HepG2 (cell line): Measurements from ENCODE around the gene CORO7. TPM values are rescaled to one million over a fixed set of nuclear protein-coding genes. Genes with fewer than 3 reads are reported as not detected.

Experiments
- ATAC-seq: fragments of 200-7000 bp; cut with Tn5 transposase; 3 replicates; pipeline ENCODE4 v1.9.1; 2020; ENCODE audit warnings: mild to moderate bottlenecking, moderate library complexity
- BruUV-seq: library from RNA; stranded (reverse); fragments of 400-500 nt; replicated peaks from 2 replicates; lab custom pipeline; 2021; lab: Mats Ljungman, UMichigan
- CTCF ChIA-PET: fragments of 300-600 bp; formaldehyde crosslinking; extraction: SDS; loops from one replicate; lab custom pipeline; 2021; ENCODE audit warnings: low total read pairs, inconsistent platforms, low intra/inter-chr PET ratio; lab: Yijun Ruan, JAX
- POLR2A ChIA-PET: fragments of 350-600 bp; sonication (Branson Sonifier 250); formaldehyde crosslinking; loops from one replicate; lab custom pipeline; 2020; ENCODE audit warnings: antibody characterized with exemption, inconsistent platforms; lab: Yijun Ruan, JAX
- DNase-seq: peaks from one replicate; pipeline ENCODE4 v3.0.0-alpha.2; 2015; ENCODE audit warnings: low spot score
- FAIRE-seq: peaks from 3 replicates; lab custom pipeline; 2011; peaks lifted over from hg19 to GRCh38; lab: Jason Lieb, UNC
- H2AFZ ChIP-seq: one replicate; pipeline ENCODE4 v1.6.1; 2011; ENCODE audit warnings: low read length, inconsistent platforms
- H3K27ac ChIP-seq: fragments of 300-600 bp; 3 replicates; pipeline ENCODE4 v1.8.0; 2011; ENCODE audit warnings: mixed run types, mild to moderate bottlenecking, mixed read lengths, low read length, inconsistent platforms; ENCODE audit not compliant: insufficient read depth; ENCODE audit errors: extremely low read length
- H3K27me3 ChIP-seq, 2 experiments: fragments of 200-600 bp in 1 of 2; 2 replicates in 1 of 2; 3 replicates in 1 of 2; pipeline versions ENCODE4 v1.6.0 to v1.8.0; 2011; ENCODE audit warnings: low read length in 2 of 2, mild to moderate bottlenecking in 2 of 2, moderate library complexity in 2 of 2, inconsistent platforms in 1 of 2; ENCODE audit not compliant: insufficient read depth in 2 of 2, control insufficient read depth in 1 of 2
- H3K36me3 ChIP-seq, 2 experiments: fragments of 200-600 bp in 1 of 2; replicated peaks in 1 of 2; 2 replicates in 1 of 2; 3 replicates in 1 of 2; pipeline versions ENCODE4 v1.5.1 to v1.8.0; 2011; ENCODE audit warnings: low read length in 2 of 2, inconsistent platforms in 1 of 2; ENCODE audit not compliant: insufficient read depth in 2 of 2, control insufficient read depth in 1 of 2
- H3K4me1 ChIP-seq: 2 replicates; pipeline ENCODE4 v1.5.1; 2012; ENCODE audit warnings: low read length, inconsistent platforms; ENCODE audit not compliant: insufficient read depth
- H3K4me2 ChIP-seq: 2 replicates; pipeline ENCODE4 v1.6.0; 2011; ENCODE audit warnings: low read depth, low read length, inconsistent platforms
- H3K4me3 ChIP-seq, 3 experiments: fragments of 200-600 bp in 1 of 3; sonication (generic), shearing (Covaris generic) in 1 of 3; replicated peaks in 1 of 3; 2 replicates each; pipeline ENCODE4 v1.5.1; 2011 to 2016; ENCODE audit warnings: low read length in 3 of 3, inconsistent platforms in 2 of 3, low read depth in 2 of 3, mild to moderate bottlenecking in 2 of 3, control low read depth in 1 of 3, mixed read lengths in 1 of 3; ENCODE audit not compliant: insufficient read depth in 1 of 3
- H3K79me2 ChIP-seq: one replicate; pipeline ENCODE4 v1.6.1; 2011; ENCODE audit warnings: low read length, inconsistent platforms; ENCODE audit not compliant: insufficient read depth
- H3K9ac ChIP-seq: 2 replicates; pipeline ENCODE4 v1.6.0; 2011; ENCODE audit warnings: mild to moderate bottlenecking, low read depth, low read length, inconsistent platforms; ENCODE audit not compliant: insufficient read depth
- H3K9me3 ChIP-seq: 2 replicates; pipeline ENCODE4 v1.5.1; 2012; ENCODE audit warnings: mild to moderate bottlenecking, low read length
- H4K20me1 ChIP-seq: 2 replicates; pipeline ENCODE4 v1.6.0; 2011; ENCODE audit warnings: inconsistent platforms, mild to moderate bottlenecking, low read length, moderate library complexity; ENCODE audit not compliant: insufficient read depth
- CHCHD3 ChIP-seq: sonication (generic); formaldehyde crosslinking; IDR thresholded peaks from 2 replicates; pipeline ENCODE4 v1.8.0; 2022; ENCODE audit warnings: mild to moderate bottlenecking, missing genetic modification reagents, moderate library complexity
- ELK4 ChIP-seq: sonication (generic); formaldehyde crosslinking; IDR thresholded peaks from 2 replicates; pipeline ENCODE4 v1.9.0; 2021; ENCODE audit warnings: missing genetic modification reagents, borderline replicate concordance
- NAIF1 ChIP-seq: sonication (generic); formaldehyde crosslinking; IDR thresholded peaks from 2 replicates; pipeline ENCODE4 v1.5.0; 2020; ENCODE audit warnings: mild to moderate bottlenecking, missing genetic modification reagents, borderline replicate concordance
- TOPORS ChIP-seq: sonication (generic); formaldehyde crosslinking; IDR thresholded peaks from 2 replicates; pipeline ENCODE4 v1.8.0; 2023; ENCODE audit warnings: mild to moderate bottlenecking, missing genetic modification reagents
- ZKSCAN1 ChIP-seq: fragments of 150-350 bp; IDR thresholded peaks from 2 replicates; pipeline ENCODE4 v1.6.1; 2014; ENCODE audit warnings: low read length
- ZMYM3 ChIP-seq: sonication (generic); formaldehyde crosslinking; IDR thresholded peaks from 2 replicates; pipeline ENCODE4 v1.5.1; 2020; ENCODE audit warnings: mild to moderate bottlenecking, missing genetic modification reagents
- ZNF629 ChIP-seq: sonication (generic); formaldehyde crosslinking; conservative IDR thresholded peaks from 2 replicates; pipeline ENCODE4 v1.5.0; 2020; ENCODE audit warnings: missing genetic modification reagents
- ZNF674 ChIP-seq: sonication (generic); formaldehyde crosslinking; IDR thresholded peaks from 2 replicates; pipeline ENCODE4 v1.5.0; 2020; ENCODE audit warnings: low read depth, mild to moderate bottlenecking, missing genetic modification reagents
- WGBS: methylation state at CpG from one replicate; pipeline ENCODE4 v1.1.6; 2017; ENCODE audit warnings: low lambda C conversion rate; 5-methylcytosine and 5-hydroxymethylcytosine counted together
- in situ Hi-C: cut with HindIII; loops from 2 replicates; pipeline ENCODE4 v1.10.0; 2017; ENCODE audit warnings: low pct_unique_long_range_greater_than_20kb; ENCODE audit not compliant: extremely low pct_ligation_motif_present
- intact Hi-C: fragments of 100-400 bp; cut with micrococcal nuclease; formaldehyde crosslinking; loops from one replicate; pipeline ENCODE4 v1.10.0; 2022; ENCODE audit not compliant: unreplicated experiment
- polyA plus RNA-seq, 8 experiments: library from polyadenylated mRNA; depleted of rRNA in 3 of 8; stranded (reverse) in 7 of 8; unstranded in 1 of 8; fragments of >200 nt; fragmentation: Illumina TruSeq in 4 of 8; extraction: Trizol in 4 of 8; gene quantifications; 2 replicates each; pipeline versions ENCODE4 v1.2.1 to v1.2.3, GENCODE V29; 2011 to 2016; ENCODE audit warnings: low read depth in 4 of 8, missing spikeins in 1 of 8, mixed read lengths in 1 of 8; ENCODE audit not compliant: insufficient read depth in 1 of 8
- total RNA-seq, 5 experiments: library from RNA; depleted of rRNA; stranded (reverse); fragments of >200 nt; fragmentation: Illumina TruSeq; extraction: Trizol; gene quantifications; 2 replicates each; pipeline ENCODE4 v1.2.3, GENCODE V29; 2016; ENCODE audit warnings: low read depth in 1 of 5

The CORO7 gene
- total and polyA plus RNA-seq, 2 of the 13 experiments (the other 11 are each of a cell fraction or from before 2014, with no cell fraction given), result 9.9 to 14.3 TPM

GRCh38 chr16:4325253-4325758 is 91.1 kb downstream of the CORO7 start:
- H3K9me3 ChIP-seq, result no peaks in the 10 kb centered on the region
- H3K79me2 ChIP-seq, result no peaks in the 10 kb centered on the region
- ChIA-PET CTCF (interaction anchor here (1.2 to 5.6 kb wide), 2 partner anchors 11 to 13 kb away, joined by 3 to 69 read pairs; no protein-coding TSS in a partner anchor), POLR2A (interaction anchor here (0.7 kb wide), 1 partner anchor 214 kb away, joined by 3 read pairs; no protein-coding TSS in a partner anchor)
- H3K36me3 ChIP-seq, result no peaks in the 10 kb centered on the region
- no peak overlapping the region for H3K9ac ChIP-seq
- no peak overlapping the region for H3K4me3 ChIP-seq
- FAIRE-seq (no peak), ATAC-seq (no peak), DNase-seq (no peak)
- peaks cover 76% of the 10 kb centered on the region for H3K4me1 ChIP-seq
- in situ Hi-C loops (loop anchor here (10.0 kb wide), 1 partner anchor 51 kb away; the partner anchor contains the start of gene TFAP4), intact Hi-C loops (no loop called here)
- H3K27ac ChIP-seq, result no peak overlapping the region
- no peak overlapping the region for H3K4me2 ChIP-seq
- TF ChIP-seq CHCHD3 (CRISPR knock-in tag), result no peak
- no peak for TF ChIP-seq NAIF1 (CRISPR knock-in tag)
- TF ChIP-seq ZNF674 (CRISPR knock-in tag), result no peak
- 0 out of 2 replicates have a peak, but pooled peaks have one; percentile 25 for TF ChIP-seq ZMYM3 (CRISPR knock-in tag)
- TF ChIP-seq ZNF629, result peak; percentile 92
- H4K20me1 ChIP-seq, result no peaks in the 10 kb centered on the region
- BruUV-seq, result no TSS peak
- H3K27me3 ChIP-seq, result peaks cover 0 to 22% of the 10 kb centered on the region in 2 experiments; a peak in 2 of 5 replicates
- 94% methylated on average over 5 of the region's 6 CpGs for WGBS
- H2AFZ ChIP-seq, result no peak overlapping the region

GRCh38 chr16:4324492-4325252 is 91.7 kb downstream of the CORO7 start:
- DNase-seq (no peak), ATAC-seq (no peak), FAIRE-seq (no peak)
- Histone ChIP-seq H3K9ac (0 out of 2 replicates have a peak overlapping the region, but pooled peaks have one; percentile 66), H3K4me3 (peak overlapping the region; percentile 5 to 70 (median 42); a peak in 5 of 6 replicates), H3K27ac (no peak overlapping the region), H3K9me3 (no peaks in the 10 kb centered on the region), H3K27me3 (peaks cover 0 to 24% of the 10 kb centered on the region in 2 experiments; a peak in 2 of 5 replicates), H3K79me2 (no peaks in the 10 kb centered on the region), H3K4me1 (peaks cover 75% of the 10 kb centered on the region), H3K4me2 (peak overlapping the region; percentile 95), H3K36me3 (no peaks in the 10 kb centered on the region), H4K20me1 (no peaks in the 10 kb centered on the region), H2AFZ (no peak overlapping the region)
- no TSS peak for BruUV-seq
- 82% methylated on average over 11 of the region's 22 CpGs for WGBS
- POLR2A ChIA-PET, result interaction anchor here (0.9 to 2.5 kb wide), 9 partner anchors 10 to 71 kb away, joined by 3 to 11 read pairs (median 6); partner anchors contain the start of genes TFAP4 and VASN
- in situ Hi-C loops, result loop anchor here (5.0 to 10.0 kb wide), 2 partner anchors 50 to 117 kb away; partner anchors contain the start of gene TFAP4
- intact Hi-C loops, result no loop called here
- CTCF ChIA-PET, result interaction anchor here (1.2 kb wide), 1 partner anchor 10 kb away, joined by 3 read pairs; no protein-coding TSS in a partner anchor
- TF ChIP-seq TOPORS (no peak), ZMYM3 (CRISPR knock-in tag) (peak; percentile 34; the same call in 1 of the 2 replicates), ELK4 (CRISPR knock-in tag) (no peak), ZKSCAN1 (peak; percentile 90)
